MM.1S (cell line): ENCODE data around the gene KCNMB2.

Source experiments
- CTCF ChIP-seq: fragments of 300-600 bp; sonication (generic); IDR thresholded peaks from 2 replicates; pipeline ENCODE4 v1.5.1; 2016; ENCODE audit warnings: antibody characterized with exemption, low read length, mixed read lengths
- EZH2 ChIP-seq: fragments of 300-600 bp; sonication (generic); optimal IDR thresholded peaks from 2 replicates; pipeline ENCODE3; 2017; ENCODE audit warnings: low read depth, mild to moderate bottlenecking, antibody characterized with exemption, low read length, mixed read lengths
- EZH2phosphoT487 ChIP-seq: fragments of 300-600 bp; sonication (generic); IDR thresholded peaks from 2 replicates; pipeline ENCODE4 v1.6.1; 2018; ENCODE audit warnings: antibody characterized with exemption, low read length

DNA sequence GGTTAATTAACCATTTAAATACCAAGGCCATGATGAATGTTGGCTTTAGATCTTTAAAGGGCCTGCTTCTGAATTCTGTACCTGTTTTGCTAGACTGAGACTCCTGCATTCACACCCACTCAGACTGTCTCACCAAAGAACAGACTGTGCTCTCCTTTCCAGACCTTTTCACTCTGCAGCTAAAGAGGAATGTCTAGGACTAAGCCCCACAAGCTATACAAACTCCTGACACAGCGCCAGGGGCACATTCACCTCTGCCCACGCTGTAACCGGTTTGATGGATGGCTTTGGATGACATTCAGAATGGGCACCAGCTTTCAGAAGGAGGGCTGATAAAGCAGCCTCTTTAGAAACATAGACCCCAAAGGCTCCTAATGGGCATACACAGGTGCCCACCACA lies 200.1 kb downstream of the KCNMB2 start:
- TF ChIP-seq CTCF (no peak), EZH2phosphoT487 (no peak), EZH2 (no peak)
